Esophagus (tissue), 2 donors: ENCODE measurements around the gene COL24A1. TPM values are rescaled to one million over a fixed set of nuclear protein-coding genes. Genes with fewer than 3 reads are reported as not detected.
"Not testable (repeated sequence)": the region's sequence is repeated elsewhere in the genome, so short reads cannot be mapped to it uniquely, and the experiment has no call there.

Source experiments
- H3K27ac ChIP-seq, 2 donors: one replicate each; pipeline ENCODE4 v1.5.1; 2013; ENCODE audit warnings: low read depth in 2 of 2, mild to moderate bottlenecking in 2 of 2, inconsistent platforms in 1 of 2, low read length in 1 of 2, moderate library complexity in 1 of 2
- H3K27me3 ChIP-seq, 2 donors: one replicate each; pipeline ENCODE4 v1.6.1; 2013; ENCODE audit warnings: low read length in 2 of 2, control low read depth in 1 of 2, mild to moderate bottlenecking in 1 of 2; ENCODE audit not compliant: insufficient read depth in 2 of 2, control insufficient read depth in 1 of 2
- H3K36me3 ChIP-seq, 2 donors: one replicate each; pipeline ENCODE4 v1.6.1; 2013; ENCODE audit warnings: low read length in 1 of 2; ENCODE audit not compliant: control insufficient read depth in 2 of 2, insufficient read depth in 2 of 2
- H3K4me1 ChIP-seq, 2 donors: one replicate each; pipeline ENCODE4 v1.6.1; 2013; ENCODE audit warnings: low read length in 1 of 2; ENCODE audit not compliant: control insufficient read depth in 2 of 2, insufficient read depth in 2 of 2
- H3K4me3 ChIP-seq, 2 donors: one replicate each; pipeline ENCODE4 v1.5.1; 2013; ENCODE audit warnings: low read length in 2 of 2, mild to moderate bottlenecking in 2 of 2, low read depth in 1 of 2, moderate library complexity in 1 of 2
- H3K9me3 ChIP-seq, 2 donors: one replicate each; pipeline ENCODE4 v1.6.1; 2013; ENCODE audit warnings: mild to moderate bottlenecking in 2 of 2, low read depth in 1 of 2, low read length in 1 of 2, moderate library complexity in 1 of 2; ENCODE audit not compliant: control insufficient read depth in 2 of 2, insufficient read depth in 1 of 2
- WGBS, 2 donors: extraction: QIAGEN DNeasy Blood & Tissue Kit; methylation state at CpG; one replicate each; pipeline ENCODE4 v1.1.7; 2013; 5-methylcytosine and 5-hydroxymethylcytosine counted together
- polyA plus RNA-seq, 2 donors: library from polyadenylated mRNA; stranded (reverse); fragments of 200-250 nt; gene quantifications; one replicate each; pipeline ENCODE4 v1.2.3, GENCODE V29; 2013
- donor health status: healthy with polysubstance abuse.
- donor health status: Bipolar disorder and iron deficiency.

Gene COL24A1
- polyA plus RNA-seq, 2 donors: 0.14 to 0.16 TPM

DNA sequence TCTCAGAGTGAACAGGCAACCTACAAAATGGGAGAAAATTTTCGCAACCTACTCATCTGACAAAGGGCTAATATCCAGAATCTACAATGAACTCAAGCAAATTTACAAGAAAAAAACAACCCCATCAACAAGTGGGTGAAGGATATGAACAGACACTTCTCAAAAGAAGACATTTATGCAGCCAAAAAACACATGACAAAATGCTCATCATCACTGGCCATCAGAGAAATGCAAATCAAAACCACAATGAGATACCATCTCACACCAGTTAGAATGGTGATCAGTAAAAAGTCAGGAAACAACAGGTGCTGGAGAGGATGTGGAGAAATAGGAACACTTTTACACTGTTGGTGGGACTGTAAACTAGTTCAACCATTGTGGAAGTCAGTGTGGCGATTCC is 323.4 kb downstream of the COL24A1 start:
- not testable (repeated sequence) for H3K4me1 ChIP-seq, H3K9me3 ChIP-seq, H3K27ac ChIP-seq, H3K36me3 ChIP-seq, H3K27me3 ChIP-seq, H3K4me3 ChIP-seq
- 89% methylated on average over 1 of the region's 2 CpGs for WGBS, 2 donors

DNA sequence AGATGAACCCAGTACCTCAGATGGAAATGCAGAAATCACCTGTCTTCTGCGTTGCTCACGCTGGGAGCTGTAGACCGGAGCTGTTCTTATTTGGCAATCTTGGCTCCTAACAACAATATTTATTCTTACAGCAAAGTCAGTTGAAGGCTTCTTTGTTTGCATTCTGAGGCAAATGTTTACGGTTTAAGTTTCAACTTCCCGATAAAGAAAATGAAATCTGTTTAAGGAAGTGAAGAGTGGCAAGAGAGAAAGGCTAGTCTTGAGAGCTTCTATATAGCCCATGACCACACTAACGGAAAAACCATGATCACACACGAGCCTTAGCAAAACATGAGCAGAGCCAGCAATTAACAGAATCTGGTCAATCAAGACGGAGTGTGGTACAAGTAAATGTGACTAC is 325.7 kb downstream of the COL24A1 start:
- WGBS, 2 donors: 82 to 89% methylated on average over 8 of the region's 8 CpGs
- H3K27ac ChIP-seq: no peak overlapping the region
- no peaks in the 10 kb centered on the region for H3K4me1 ChIP-seq
- no peaks in the 10 kb centered on the region for H3K27me3 ChIP-seq
- no peak overlapping the region for H3K4me3 ChIP-seq
- H3K9me3 ChIP-seq: no peaks in the 10 kb centered on the region
- no peaks in the 10 kb centered on the region for H3K36me3 ChIP-seq

DNA sequence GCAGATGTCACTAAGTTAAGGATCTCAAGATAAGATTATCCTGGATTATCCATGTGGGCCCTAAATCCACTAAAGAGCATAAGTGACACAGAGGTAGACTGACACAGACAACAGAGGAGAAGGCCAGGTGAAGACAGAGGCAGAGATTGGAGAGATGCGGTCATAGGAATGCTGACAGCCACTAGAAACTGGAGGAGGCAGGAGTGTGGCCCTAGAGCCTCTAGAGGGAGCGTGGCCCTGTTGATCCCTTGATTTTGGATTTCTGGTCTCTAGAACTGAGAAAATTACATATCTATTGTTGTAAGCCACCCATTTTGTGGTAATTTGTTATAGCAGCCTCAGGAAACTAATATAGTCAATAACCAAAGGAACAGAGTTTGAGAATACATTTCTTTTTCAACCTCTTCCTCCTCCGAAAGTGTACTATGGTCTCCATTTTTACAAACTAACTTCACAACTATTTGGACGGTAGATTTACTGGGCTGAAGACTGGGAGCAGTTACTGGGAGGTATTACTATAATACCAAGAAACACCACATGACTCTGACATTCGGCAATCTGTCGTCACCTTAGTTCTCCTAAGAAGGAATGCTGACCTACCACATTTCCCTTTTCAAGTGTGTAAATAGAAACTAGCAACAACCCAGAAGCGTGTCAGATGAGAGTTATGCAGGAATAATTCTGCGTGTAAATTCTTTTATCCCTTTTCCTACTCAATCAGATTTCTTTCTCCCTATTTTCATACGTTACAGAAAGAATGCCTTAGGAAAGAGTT is 332.3 kb downstream of the COL24A1 start:
- WGBS, 2 donors: 78 to 85% methylated on average over 9 of the region's 9 CpGs
- Histone ChIP-seq H3K4me3 (no peak overlapping the region), H3K36me3 (no peaks in the 10 kb centered on the region)

DNA sequence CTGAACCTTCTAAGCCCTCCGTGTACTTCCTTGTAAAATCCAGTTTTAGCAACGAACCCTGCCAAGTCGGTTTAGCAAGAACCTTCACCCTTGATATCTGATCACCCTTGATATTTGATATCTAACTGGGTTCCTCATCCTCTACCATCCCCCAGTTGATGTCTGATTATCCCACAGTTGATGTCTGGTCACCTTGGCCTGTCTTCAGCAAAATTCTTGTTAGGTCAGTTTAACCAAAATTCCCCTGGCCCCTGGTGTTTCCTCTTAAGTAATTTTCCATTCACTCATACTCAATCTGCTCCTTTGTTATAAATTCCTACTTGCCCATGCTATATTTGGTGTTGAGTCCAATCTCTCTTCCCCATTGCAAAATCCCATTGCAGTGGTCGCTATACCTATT is 333.9 kb downstream of the COL24A1 start:
- 76 to 79% methylated on average over 4 of the region's 4 CpGs for WGBS, 2 donors
- no peak overlapping the region for H3K27ac ChIP-seq

More for the DNA sequence above, 332.3 kb downstream of the COL24A1 start:
- Histone ChIP-seq H3K27me3 (no peaks in the 10 kb centered on the region), H3K9me3 (no peaks in the 10 kb centered on the region), H3K27ac (no peak overlapping the region), H3K4me1 (no peaks in the 10 kb centered on the region)

DNA sequence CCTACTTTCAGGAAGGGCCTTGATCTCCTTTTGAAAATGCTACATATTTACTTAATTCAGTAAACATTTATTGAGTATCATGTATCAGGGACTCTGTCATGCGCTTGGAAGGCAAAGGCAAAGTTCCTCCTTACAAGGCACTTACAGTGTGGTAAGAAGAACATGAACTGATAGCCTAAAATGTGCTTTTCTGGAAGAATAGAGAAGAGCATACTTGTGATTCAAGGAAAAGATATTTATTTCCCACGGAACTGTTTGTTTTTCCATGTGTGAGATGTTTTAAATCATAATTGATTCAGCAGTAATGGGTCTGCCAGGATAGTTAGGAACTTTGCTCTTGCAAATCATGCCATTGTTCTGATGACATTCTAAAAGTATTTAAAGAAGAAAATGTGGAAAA is 338.2 kb downstream of the COL24A1 start:
- Histone ChIP-seq H3K4me1 (no peaks in the 10 kb centered on the region), H3K27ac (no peak overlapping the region), H3K4me3 (no peak overlapping the region), H3K36me3 (no peaks in the 10 kb centered on the region), H3K27me3 (no peaks in the 10 kb centered on the region), H3K9me3 (no peaks in the 10 kb centered on the region)
- 50 to 55% methylated on average over 2 of the region's 2 CpGs for WGBS, 2 donors

More for the DNA sequence above, 333.9 kb downstream of the COL24A1 start:
- no peak overlapping the region for H3K4me3 ChIP-seq
- H3K36me3 ChIP-seq: no peaks in the 10 kb centered on the region
- no peaks in the 10 kb centered on the region for H3K27me3 ChIP-seq
- no peaks in the 10 kb centered on the region for H3K4me1 ChIP-seq
- H3K9me3 ChIP-seq: no peaks in the 10 kb centered on the region

DNA sequence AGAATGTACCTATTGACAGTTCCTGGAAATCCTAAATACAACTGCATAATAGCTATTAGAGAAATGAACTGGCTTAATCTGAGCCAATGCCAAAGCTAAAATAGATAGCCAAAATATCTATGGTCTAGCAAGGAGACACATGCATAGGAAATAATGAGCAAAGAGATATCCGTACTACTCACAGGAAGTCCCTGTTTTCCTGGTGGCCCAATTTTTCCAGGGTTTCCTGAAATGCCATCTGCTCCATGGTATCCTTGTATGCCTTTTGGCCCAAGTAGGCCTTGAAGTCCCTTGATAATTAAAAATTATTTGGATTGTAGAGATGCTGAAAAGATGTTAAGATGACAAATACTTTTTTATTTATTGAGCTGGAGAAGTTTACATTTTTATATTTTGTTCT is 340.0 kb downstream of the COL24A1 start:
- Histone ChIP-seq H3K9me3 (no peaks in the 10 kb centered on the region), H3K36me3 (no peaks in the 10 kb centered on the region)
- WGBS, 2 donors: 71 to 79% methylated on average over 1 of the region's 1 CpG

DNA sequence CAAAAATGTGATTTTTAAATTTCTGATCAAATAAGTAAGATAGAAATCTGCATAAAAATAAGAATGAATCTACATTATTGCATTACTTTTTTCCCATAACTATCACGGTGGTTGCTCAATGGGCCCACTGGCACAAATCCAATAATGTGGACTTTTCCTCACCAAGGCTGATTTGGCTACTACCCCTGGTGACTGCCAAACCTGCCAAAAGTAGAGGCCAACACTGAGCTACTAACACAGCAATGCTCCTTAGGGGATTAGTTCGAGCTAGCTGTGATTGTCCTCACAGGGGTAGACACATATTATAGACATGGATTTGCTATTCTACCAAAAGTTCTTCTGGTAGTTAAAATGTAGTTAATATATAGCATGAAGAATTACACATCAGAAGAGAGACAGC is 340.7 kb downstream of the COL24A1 start:
- Histone ChIP-seq H3K4me1 (no peaks in the 10 kb centered on the region), H3K4me3 (no peak overlapping the region), H3K27me3 (no peaks in the 10 kb centered on the region), H3K9me3 (no peaks in the 10 kb centered on the region), H3K27ac (no peak overlapping the region), H3K36me3 (no peaks in the 10 kb centered on the region)
- 69 to 75% methylated on average over 2 of the region's 2 CpGs for WGBS, 2 donors

More for the DNA sequence above, 340.0 kb downstream of the COL24A1 start:
- no peaks in the 10 kb centered on the region for H3K27me3 ChIP-seq
- H3K27ac ChIP-seq: no peak overlapping the region
- no peak overlapping the region for H3K4me3 ChIP-seq
- H3K4me1 ChIP-seq: no peaks in the 10 kb centered on the region

DNA sequence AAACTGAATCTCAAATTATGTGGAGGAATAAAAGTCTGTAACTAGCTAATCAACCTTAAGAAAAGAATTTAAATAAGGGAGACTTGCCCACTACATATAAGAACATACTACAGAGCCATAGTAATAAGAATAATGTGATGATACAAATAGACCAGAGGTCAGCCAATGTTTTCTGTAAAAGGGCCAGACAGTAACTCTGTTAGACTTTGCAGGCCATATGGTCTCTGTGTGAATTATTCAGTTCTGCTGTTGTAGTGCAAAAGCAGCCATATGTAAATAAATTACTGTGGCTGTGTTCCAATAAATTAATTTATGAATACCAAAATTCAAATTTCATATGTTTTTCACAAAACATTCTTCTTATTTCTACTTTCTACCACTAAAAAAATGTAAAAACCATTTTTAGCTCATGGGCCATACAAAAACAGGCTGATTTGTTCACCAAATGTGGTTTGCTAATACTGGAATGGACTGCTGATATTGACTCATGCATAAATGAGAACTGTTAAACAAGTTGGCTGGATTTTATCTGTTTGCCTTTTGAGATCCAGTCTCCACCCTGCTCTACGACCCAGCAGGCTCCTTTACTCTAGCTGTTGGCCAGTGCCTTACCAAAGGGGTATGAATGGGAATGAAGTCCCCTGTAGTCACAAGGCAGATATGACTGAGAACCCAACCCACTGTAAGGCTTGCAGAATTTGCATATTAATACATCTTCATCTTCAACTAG is 350.2 kb downstream of the COL24A1 start:
- H3K4me3 ChIP-seq: no peak overlapping the region
- H3K9me3 ChIP-seq: no peaks in the 10 kb centered on the region
- no peaks in the 10 kb centered on the region for H3K36me3 ChIP-seq
- no peaks in the 10 kb centered on the region for H3K4me1 ChIP-seq
- WGBS, 2 donors: 45 to 48% methylated on average over 1 of the region's 1 CpG
- no peaks in the 10 kb centered on the region for H3K27me3 ChIP-seq
- no peak overlapping the region for H3K27ac ChIP-seq

DNA sequence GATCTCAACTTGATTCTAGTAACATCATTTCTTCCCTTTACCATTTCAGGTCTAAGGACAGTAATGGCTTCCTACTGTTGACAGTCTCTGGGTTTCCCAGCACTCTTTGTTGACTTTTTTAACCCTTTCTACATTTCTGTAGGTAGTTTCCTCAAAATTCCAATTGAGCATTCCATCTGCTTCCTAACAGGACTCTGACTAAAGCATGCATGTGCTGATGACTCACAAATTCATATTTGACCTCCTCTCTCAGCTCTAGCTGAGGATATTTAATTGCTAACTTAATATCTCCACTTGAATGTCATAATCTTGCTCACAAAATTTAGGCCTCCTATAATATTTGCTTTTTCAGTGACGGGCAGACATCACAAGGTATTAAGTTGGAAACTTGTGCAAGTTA is 355.1 kb downstream of the COL24A1 start:
- Histone ChIP-seq H3K36me3 (no peaks in the 10 kb centered on the region), H3K9me3 (no peaks in the 10 kb centered on the region), H3K27me3 (no peaks in the 10 kb centered on the region), H3K27ac (no peak overlapping the region), H3K4me1 (no peaks in the 10 kb centered on the region), H3K4me3 (no peak overlapping the region)
- 87 to 96% methylated on average over 1 of the region's 1 CpG for WGBS, 2 donors

DNA sequence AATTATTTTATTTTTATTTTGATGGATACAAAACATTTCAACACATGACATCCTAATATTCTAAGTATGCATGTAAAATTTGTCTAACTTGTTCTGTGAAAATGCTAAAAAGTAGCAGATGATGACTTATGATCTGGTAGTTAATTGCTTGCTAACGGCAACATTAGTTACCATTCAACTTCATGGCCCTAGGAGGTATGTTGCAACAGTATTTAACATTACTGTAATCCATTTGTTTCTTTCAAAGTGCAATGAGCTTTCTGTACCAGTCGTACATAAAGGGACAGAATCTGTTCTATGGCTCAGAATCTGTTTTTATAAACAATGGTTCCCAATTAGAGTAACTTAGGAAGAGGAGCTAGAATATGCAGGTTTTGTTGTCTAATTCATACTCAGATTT is 356.8 kb downstream of the COL24A1 start:
- 61 to 76% methylated on average over 2 of the region's 2 CpGs for WGBS, 2 donors
- no peaks in the 10 kb centered on the region for H3K27me3 ChIP-seq
- H3K4me3 ChIP-seq: no peak overlapping the region
- H3K4me1 ChIP-seq: no peaks in the 10 kb centered on the region
- H3K27ac ChIP-seq: no peak overlapping the region
- no peaks in the 10 kb centered on the region for H3K9me3 ChIP-seq
- H3K36me3 ChIP-seq: no peaks in the 10 kb centered on the region
